NCI-H748 (cell line): ENCODE results near the gene HRAS.

ENCODE experiments used
- DNase-seq: peaks from one replicate; lab custom pipeline; 2025; ENCODE audit not compliant: unreplicated experiment; lab: John Stamatoyannopoulos, UW

The HRAS gene

DNA sequence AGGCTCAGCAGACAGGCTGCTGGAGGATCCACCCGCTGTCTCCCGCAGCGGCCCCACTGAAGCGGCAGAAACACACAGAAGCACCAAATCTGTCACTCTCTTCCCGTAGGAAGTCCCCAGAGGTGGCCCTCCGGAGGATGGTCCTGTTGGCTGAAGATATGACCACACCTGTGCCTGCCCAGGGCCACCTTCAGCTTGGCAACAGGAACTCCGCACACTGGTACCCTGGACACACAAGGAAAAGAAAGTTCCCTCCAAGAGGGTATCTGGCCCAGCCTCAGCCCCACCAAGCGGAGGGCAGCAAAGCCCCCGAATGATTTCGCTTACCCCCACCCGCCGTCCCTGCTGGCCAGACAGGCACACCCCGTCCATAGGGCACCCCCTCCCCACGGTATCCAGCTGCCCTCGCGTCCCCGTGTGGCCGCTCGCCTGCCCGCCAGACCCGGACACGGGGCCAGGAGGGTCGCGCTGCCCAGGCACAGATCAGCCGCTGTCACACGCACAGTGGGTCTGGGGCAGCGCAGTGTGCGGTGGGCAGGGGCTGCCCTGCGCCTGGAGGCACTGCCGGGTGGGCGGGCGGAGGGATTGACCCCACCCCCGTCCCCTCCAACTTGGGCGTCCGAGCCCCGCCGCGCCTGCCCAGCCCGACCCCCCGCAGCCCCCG lies 32.4 kb upstream of the HRAS start:
- DNase-seq, result peak; percentile 69

DNA sequence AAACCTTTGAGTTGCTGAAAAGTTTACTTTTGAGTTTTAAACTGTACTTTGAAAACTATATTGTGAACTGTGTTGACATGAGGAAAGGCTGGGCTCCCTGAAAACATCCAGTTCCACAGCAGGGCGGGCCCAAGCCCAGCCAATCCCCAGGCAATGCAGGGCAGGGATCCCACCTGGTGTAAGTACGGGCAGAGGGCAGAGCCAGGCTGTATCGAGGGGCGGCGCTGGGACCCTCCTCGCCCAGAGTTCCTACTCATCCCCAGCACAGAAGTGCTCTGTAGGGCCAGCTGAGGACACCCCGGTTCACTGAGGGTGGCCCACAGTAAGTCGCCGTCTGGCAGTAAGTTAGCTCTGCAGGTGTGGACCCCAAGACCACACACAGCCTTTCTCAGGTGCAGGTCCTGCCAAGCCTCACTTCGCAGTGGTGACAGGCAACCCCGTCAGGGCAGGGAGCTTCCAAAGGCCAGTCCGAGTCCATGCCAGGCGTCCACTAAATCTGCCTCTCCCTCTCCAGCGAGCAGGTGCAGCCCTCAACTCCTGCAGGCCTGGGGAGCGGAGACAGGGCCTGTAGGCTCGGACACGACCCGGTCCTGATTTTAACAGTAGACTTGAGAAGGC lies 31.7 kb upstream of the HRAS start:
- no peak for DNase-seq

DNA sequence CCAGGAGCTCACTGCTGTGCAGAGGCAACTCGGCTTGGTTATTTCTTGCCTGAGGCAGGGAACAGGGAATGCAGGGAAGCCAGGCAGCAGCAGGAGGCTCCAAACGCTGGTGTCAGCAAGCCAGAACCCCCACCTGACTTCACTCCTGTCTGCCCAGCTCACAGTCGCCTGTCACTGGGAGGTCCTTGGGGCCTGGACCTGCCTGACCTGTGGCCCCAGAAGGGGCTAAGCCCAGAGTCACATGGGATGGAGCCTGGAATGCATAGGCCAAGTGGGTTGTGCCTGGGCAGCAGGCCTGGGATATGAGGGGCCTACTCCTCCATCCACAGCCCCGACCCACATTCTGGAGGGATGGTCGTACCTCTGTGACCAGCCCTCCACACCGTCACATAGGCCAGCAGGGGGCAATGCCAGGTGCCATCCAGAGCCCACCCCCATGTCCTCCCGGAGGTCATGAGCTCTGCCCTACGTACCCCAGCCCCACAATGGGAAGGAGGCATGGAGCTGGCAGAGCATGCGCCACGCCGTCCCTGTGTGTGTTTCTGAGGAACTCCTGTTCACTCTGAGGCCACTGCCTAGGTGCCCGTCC lies 30.6 kb upstream of the HRAS start:
- DNase-seq, result no peak

- peak; percentile 15 for DNase-seq
These were observed 28.6 kb upstream of the HRAS start for GRCh38 chr11:563812-564578.

DNA sequence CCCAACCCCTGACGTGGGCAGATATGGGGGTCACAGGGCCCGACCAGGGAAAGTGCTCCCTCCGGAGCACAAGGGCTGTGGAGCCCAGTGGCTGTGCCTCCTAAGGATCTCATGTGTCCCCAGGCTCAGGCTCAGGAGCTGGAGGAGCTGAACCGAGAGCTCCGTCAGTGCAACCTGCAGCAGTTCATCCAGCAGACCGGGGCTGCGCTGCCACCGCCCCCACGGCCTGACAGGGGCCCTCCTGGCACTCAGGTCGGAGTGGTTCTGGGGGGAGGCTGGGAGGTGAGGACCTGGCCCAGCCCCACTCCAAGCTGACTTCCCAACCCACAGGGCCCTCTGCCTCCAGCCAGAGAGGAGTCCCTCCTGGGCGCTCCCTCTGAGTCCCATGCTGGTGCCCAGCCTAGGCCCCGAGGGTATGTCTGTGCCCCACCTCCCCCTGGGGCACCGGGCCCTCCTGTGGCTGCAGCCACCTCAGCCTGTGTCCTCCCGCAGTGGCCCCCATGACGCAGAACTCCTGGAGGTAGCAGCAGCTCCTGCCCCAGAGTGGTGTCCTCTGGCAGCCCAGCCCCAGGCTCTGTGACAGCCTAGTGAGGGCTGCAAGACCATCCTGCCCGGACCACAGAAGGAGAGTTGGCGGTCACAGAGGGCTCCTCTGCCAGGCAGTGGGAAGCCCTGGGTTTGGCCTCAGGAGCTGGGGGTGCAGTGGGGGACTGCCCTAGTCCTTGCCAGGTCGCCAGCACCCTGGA lies 27.9 kb upstream of the HRAS start:
- no peak for DNase-seq

- DNase-seq, result no peak
These were observed 26.8 kb upstream of the HRAS start for GRCh38 chr11:562046-562645.

DNA sequence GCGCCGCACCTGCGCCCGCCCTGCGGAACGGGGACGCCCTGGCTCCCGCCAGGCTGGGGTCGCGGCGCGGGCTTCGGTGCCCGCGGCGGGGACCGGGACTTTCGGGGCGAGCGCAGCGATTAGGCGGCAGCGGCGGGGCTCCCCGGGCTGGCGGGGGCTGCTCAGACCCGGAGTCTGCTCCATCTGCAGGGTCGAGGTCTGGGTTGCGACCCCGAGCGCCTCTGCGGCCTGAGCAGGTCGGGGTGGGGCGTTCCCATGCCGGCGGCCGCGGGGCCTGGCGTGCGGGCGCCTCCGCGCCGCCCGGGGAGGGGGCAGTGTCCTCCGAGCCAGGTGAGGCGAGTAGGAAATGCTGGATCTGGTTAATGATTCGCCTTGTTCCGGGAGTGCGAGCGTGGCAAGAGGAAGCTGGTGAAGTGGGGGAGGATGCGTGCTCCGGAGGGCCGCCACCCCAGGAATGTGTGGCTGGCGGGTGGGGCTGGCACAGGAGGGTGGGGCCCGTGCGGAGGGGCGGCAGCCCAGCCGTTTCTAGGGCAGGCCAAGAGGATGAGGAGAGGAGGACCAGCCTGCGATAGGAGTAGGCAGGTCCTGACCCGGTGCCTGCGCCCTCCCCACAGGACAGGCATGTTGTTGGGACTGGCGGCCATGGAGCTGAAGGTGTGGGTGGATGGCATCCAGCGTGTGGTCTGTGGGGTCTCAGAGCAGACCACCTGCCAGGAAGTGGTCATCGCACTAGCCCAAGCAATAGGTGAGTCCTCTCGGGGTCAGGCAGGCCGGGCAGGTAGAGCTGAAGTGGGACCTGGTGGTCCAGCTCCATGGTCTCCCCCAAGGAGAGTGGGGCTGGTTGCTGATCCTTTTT lies 26.0 kb upstream of the HRAS start:
- peak; percentile 57 for DNase-seq

GRCh38 chr11:560305-561147 lies 25.1 kb upstream of the HRAS start, which contains the start of the genes LMNTD2 and RASSF7:
LMNTD2 (minus strand) TSS chr11:560738; CDS start chr11:560716, 22 bp downstream.
RASSF7 (plus strand) TSS chr11:560970; CDS start chr11:561769, 799 bp downstream.
- DNase-seq, result peak; percentile 93

DNA sequence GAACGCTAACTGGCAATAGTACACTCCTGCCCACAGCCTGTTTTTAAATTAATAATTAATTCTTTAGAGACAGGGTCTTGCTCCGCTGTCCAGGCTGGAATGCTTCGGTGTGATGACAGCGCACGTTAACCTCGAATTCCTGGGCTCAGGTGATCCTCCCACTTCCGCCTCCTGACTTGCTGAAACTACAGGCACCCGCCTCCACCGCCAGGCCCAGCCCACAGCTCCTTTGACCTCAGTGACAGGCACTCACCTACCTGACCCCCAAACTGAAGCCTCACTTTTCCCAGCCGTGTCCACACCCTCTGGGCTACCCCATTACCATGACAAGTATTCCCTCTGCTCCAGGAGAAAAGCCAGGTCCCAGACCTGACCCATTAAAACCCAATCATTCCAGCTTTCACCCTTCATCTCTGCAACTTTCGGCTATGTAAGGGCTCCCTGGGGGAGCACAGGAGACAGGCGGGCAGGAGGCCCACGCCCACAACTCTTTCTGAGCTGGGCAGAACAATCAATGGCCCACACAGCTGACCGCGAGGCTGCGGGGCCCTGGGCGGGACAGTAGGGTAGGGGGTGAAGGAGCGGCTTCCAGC lies 24.4 kb upstream of the HRAS start:
- DNase-seq, result no peak

GRCh38 chr11:559020-559620 lies 23.7 kb upstream of the HRAS start:
- DNase-seq, result peak; percentile 30

DNA sequence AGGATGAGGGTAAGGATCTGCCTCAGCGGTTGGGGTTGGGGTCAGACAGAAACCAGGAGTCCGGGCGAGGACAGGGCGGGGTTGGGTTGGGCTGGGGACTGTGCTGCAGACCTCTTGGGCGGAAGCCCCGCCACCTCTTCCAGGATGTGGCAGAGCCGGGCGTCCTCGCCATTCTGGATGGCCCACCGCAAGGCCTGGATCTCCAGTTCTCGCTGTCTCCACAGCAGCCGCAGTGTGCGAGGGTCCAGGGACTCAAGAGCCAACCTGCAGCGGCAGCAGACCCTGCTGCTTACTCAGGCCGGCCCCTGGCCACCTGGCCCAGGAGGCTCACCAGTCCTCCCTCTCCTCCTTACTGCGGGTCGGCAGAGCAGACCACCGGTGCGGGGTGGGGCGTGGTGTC lies 23.1 kb upstream of the HRAS start:
- DNase-seq, result no peak

DNA sequence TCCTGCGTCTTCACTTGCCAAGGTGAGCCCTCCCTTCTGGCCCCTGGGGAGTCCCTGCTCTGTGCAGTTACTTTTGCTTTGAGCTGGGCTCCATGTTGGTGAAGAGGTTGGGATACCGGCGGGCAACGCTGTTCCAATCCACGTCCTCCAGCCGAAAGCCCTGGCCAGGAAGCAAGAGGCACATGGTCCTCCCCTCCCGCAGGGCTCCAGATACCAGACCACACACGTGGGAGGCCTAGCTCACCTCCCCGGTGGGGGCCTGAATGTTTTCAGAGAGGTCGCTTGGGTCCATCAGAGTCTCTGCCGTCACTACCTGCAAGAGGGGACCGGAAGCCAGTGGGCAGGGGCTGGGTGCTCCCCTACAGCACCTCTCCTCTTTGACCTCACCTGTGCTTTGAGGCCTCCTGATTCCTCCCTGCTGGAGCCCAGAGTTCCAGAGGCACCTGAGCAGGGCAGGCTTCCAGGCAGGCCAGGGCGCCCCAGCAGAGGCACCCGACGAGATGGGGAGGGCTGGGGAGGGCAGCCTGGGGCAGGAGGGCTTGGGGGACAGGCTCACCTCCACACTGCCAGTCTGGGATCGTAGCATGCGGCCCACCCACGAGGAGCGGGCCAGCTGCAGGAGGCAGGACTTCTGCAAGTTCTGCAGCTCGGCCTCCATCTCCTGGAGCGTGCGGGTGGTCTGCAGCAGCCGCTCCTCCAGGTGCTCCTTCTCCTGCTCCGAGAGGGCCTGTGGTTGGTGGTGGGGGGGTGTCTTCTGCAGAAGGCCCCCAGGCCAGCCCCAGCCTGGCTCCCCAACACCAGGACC lies 22.2 kb upstream of the HRAS start:
- no peak for DNase-seq

DNA sequence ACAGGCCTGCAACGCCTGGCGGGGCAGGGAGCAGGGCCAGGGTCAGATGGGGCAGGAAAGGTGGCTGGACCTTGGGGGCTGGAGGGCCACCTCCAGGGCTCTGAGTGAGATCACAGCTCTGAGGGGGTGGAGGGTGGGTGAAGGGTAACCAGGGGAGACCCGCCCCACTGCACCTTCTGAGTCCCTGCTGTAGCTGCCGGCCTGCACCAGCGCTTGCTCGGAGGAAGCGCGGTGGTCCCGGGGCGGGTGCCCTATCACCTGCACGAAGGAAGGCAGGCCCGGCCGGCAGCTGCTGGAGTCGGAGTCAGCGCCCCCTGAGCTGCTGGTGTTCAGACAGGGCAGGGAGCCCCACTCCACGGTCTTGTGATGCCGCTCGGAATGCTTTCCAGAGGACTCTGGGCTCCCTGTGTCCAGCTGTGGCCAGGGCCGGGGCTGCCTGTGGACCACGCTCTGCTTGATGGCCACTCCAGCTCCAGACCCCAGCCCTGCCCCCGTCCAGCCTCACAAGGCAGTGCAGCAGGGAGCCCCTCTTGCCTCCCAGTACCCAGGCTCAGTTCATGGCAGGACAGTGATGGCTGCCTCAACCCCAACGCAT lies 21.4 kb upstream of the HRAS start:
- DNase-seq, result no peak

GRCh38 chr11:555780-556661 lies 20.6 kb upstream of the HRAS start:
- DNase-seq, result peak; percentile 48

DNA sequence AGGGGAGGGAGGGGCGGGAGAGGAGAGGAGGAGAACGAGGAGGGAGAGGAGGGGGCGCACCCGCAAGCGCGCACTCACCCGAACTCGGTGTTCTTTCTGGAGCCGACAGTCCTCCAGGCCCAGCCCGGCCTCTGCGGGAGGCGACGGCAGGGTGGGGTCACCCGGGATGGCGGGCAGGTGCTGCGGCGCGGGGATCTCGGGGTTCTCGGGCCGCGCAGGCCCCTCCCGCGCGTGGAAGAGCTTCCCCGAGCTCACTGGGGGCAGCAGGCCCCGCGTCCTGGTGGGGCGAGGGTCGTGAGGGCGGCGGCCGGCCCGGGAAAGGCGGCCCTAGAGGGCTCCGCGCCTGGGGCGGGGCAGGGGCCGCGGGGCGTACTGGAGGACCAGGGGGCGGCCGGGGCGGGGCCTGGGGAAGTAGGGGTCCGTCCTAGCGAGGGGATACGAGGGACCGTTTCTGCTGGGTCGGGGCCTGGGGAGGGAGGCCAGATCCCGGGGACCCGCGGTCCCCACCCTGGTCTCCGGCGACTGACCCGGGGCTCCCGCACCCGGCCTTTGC lies 19.9 kb upstream of the HRAS start:
- peak; percentile 49 for DNase-seq
